DMS153 (cell line): Measurements from ENCODE around the gene CARD9.
"Not testable (repeated sequence)": the region's sequence is repeated elsewhere in the genome, so short reads cannot be mapped to it uniquely, and the experiment has no call there.

ENCODE experiments used
- DNase-seq: peaks from one replicate; lab custom pipeline; 2025; lab: John Stamatoyannopoulos, UW

Gene CARD9

GRCh38 chr9:136363949-136364748 lies 9.3 kb downstream of the CARD9 start:
- peak; percentile 52 for DNase-seq

- peak; percentile 82 for DNase-seq
Observed at GRCh38 chr9:136363106-136363948, 10.1 kb downstream of the CARD9 start, which contains the start of gene DNLZ. Gene DNLZ (minus strand): TSS chr9:136363744. CDS start chr9:136363714, 30 bp downstream.

- no peak for DNase-seq
Observed at GRCh38 chr9:136362450-136362784, 11.1 kb downstream of the CARD9 start.

- no peak for DNase-seq
Observed at GRCh38 chr9:136361754-136362449, 11.6 kb downstream of the CARD9 start.

- peak; percentile 31 for DNase-seq
Observed at GRCh38 chr9:136361047-136361753, 12.3 kb downstream of the CARD9 start.

- no peak for DNase-seq
Observed at GRCh38 chr9:136359774-136360718, 13.4 kb downstream of the CARD9 start.

GRCh38 chr9:136358888-136359287 lies 14.6 kb downstream of the CARD9 start:
- no peak for DNase-seq

GRCh38 chr9:136358016-136358415 lies 15.5 kb downstream of the CARD9 start:
- DNase-seq: no peak

- DNase-seq: no peak
Observed at GRCh38 chr9:136357202-136357725, 16.2 kb downstream of the CARD9 start.

- DNase-seq: no peak
Observed at GRCh38 chr9:136355616-136356557, 17.6 kb downstream of the CARD9 start.

- no peak for DNase-seq
Observed at GRCh38 chr9:136354592-136355085, 18.8 kb downstream of the CARD9 start.

- DNase-seq: no peak
Observed at GRCh38 chr9:136353757-136354488, 19.5 kb downstream of the CARD9 start.

- DNase-seq: no peak
Observed at GRCh38 chr9:136353088-136353487, 20.4 kb downstream of the CARD9 start.

- no peak for DNase-seq
Observed at GRCh38 chr9:136352682-136353081, 20.8 kb downstream of the CARD9 start.

GRCh38 chr9:136351868-136352267 lies 21.6 kb downstream of the CARD9 start:
- DNase-seq: not testable (repeated sequence)

- no peak for DNase-seq
Observed at GRCh38 chr9:136351252-136351800, 22.1 kb downstream of the CARD9 start.

GRCh38 chr9:136349546-136349945 lies 23.9 kb downstream of the CARD9 start:
- DNase-seq: no peak

- no peak for DNase-seq
Observed at GRCh38 chr9:136348691-136349090, 24.8 kb downstream of the CARD9 start.
